GM21786 (cell line): ENCODE measurements around the gene CAPN13.

Experiments used
- ATAC-seq: cut with Tn5 transposase; IDR thresholded peaks from one replicate; pipeline ENCODE4 v1.9.1; 2021; ENCODE audit not compliant: unreplicated experiment

CAPN13 gene

DNA sequence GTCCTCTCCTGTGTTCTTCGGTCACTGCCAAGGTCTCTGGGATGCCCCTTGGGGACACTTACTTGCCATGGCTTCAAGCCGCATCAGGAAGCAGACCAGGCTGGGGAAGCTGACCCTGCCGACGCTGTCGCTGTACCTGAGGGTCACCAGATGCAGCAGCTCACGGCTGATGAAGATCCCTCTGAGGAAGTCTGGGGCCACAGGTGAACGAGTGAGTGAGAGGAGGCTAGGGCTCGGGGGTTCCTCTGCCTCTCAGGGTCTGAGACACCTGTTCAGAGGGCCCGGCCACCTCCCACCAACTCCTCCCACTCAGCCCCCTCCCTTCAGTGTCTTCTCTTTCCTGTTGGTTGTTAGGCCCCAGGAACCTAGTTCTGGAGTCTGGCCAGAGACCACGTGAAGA is 74.9 kb downstream of the CAPN13 start:
- no peak for ATAC-seq

DNA sequence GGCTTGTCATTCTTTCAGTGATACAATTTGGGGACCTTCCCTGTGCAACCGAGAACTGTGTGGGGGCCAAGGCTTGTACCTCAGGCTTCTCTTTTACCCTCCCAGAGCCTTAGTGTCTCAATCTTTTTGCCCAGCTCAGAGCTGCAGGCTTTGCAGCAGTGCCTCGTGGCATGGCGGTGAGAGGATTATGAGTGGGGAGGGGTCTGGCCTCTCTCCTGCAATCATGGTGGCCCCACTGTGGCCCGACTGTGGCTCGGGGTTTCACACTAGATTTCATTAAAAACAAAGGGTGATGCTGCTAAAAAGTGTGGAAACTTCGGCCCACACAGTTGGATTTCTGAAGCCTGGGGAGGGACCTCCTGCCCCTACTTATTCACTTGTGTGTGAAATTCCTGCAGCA is 75.5 kb downstream of the CAPN13 start:
- ATAC-seq: no peak

DNA sequence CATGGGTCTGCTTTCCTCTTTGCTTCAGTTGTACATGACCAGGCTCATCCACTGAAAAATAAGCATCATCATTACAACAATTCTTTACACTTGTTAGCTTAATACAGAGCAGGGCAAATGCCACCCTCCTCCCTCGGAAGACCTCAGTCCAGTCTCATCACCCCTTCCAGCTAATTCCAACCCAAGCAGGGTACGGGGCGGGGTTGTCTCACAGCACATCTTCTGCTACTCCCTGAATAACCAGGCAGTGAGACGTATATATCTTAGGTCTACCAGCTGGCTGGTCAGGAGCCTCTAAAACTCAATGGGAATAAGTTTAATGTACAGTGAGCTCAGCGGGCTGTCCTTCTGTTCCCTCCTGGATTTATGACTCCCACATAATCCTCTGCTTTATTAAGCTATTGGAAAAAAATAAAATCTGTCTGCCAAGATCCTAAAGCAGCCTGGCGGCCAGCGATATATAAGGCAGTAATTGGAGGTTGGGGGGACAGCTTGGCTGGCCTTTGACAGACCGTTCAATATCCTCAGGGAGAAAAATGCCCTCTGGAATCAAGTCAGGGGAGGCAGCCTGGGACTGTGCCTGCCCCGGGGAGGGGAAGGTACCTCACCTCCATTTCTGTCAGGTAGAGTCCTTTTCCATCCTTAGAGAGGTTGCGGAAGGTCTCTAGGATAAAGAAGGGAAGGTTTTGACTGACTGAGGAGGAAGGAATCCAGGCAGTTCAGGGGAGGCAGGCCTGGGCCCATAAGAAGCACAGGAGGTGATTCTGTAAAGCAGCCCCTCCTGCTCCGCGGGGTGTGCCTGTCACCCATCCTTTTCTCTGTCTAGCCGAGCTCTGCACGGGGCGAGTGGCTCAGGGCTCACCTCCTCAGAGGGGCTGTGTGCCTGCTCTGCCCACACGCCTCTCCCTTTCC is 76.3 kb downstream of the CAPN13 start:
- no peak for ATAC-seq

DNA sequence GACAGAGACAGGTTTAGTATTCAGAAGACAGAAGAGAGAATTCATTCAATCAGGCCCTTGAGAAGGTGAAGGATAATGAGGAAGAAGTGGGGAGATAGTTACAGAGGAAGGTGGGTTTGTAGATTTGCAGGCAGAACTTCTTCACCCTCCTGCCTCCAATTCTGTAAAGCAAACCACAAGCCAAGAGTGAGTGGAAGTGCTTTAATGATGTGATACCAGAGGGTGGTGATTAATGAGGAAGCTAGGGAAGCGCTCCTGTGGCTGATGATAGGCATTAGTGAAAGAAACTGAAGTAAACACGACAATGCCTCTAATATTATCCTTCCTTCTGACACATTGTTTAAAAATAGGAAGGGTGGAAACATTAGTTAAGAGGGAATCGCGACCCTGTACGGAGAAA is 78.2 kb downstream of the CAPN13 start:
- ATAC-seq: no peak

DNA sequence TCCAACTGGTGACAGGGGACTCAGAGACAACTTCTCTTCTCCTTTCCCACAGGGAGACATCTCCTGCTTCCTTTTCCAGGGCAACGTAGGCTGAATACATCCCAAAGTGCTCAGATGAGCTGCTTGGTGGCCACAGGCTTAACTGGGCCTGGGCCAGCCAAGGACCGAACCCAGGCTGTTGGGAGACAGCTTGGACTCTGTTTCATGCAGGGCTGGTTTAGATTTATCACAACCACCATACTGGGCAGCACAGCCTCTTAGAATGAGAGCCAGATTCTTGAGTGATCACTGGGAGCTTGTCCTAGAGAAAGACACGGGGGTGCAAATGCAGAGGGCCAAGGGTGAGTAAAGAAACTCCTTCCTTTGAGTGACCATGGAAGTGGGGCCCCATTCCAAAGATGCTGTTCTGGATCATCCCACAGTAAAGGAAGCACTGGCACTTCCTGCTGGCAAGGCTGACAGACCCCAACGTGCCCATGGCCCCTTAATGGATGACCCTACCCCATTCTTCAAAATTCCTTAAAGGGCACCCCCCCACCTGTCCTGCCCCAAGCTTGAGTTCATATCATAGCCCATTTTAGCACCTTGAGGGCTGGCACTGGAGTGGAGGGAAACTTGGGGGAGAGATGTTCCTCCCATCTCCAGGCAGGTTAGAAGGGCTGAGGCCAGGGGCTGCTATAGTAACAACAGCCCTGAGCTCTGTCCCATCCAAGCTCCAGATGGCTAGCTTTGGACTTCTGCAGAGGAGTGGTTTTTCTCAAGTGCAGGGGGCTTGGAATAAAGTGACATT is 84.1 kb downstream of the CAPN13 start:
- no peak for ATAC-seq

DNA sequence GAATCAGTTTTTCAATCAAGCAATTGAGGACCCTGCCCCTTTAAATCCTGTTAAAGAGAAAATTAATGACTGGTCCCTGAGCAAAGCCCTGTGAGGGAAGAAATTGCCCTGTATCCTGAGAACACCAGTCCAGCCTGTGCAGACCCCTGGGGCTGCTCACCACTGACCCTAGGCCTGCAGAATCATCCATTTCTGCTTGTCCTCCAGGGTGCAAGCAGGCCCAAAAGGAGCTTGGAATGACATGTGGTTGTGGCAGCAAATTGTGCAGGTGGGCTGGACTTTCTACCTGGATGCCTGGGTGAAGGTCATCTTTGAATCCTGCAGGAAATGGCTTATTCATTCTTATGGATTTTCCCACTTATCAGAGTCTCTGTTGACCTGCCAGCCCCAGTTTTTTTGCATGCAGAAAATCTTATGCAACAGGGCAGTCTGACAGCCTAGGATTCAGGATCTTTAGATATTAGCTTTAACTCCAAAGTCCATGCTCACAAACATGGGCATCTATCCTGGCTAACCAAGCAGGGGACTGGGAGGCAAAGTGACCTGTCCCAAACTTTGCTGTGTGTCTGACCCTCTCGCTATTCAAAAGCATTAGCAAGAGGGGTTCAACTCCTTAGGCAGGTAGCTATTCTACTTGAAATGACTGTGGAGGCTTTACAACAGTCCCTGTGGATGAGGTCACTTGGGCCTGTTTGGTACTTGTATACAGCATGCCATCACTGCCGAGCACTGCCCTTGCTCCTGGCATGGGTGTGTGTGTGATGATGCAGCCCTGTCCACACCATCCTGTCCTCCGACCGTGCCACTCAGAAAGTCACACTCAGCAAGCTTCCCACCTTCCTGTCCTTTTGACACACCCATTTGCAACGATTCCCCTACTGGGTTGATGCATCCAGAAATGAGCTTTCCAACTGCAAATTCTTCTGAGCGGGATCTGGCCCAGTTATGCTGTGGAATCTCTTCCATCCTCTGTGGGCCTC is 85.3 kb downstream of the CAPN13 start:
- no peak for ATAC-seq

DNA sequence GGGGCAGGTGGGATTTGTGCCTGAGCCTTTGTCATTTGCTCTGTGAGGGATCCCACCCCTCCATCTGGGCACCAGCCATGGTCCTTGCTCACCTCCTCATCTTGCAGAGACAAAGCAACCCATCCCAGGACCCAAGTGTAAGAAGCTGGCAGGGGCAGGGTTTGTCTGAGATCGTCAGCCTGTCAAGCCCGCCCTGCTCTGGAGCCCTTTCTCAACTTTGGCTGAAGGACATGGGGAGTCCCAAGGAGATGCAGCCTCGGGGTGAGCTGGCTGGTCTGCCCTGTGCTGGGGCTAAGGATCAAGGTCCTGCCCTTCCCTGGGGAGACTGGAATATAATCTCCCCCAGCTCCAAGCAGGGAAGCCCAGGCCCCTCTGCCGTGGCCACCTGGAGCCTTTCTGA is 86.0 kb downstream of the CAPN13 start:
- ATAC-seq: no peak

DNA sequence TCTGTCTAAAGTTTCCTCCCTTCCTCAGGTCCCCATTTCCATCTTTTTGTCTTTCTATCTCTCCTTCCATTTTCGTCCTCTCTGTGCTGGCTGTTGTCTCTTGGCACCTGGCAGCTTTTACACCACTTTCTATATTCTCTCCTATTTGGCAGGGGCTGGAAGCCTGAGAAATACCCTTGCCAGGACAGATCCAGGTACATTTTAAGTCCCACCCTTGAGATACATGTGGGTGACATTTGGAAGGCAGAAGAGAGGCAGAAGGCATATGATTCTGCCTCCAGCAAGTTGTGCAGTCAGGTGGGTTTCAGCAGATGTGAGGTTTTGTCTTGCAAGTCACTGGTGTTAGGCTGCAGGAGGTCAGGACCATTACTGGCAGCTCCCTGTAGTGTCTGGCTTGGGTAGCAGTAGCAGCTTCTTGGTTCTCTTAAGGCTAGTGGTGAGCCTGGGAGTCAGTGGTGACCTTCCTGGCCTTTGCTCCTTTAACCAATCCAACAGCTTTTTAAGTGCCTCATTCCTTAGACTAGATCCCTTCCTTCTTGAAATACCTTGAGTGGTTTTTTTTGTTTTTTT is 90.1 kb downstream of the CAPN13 start:
- no peak for ATAC-seq

DNA sequence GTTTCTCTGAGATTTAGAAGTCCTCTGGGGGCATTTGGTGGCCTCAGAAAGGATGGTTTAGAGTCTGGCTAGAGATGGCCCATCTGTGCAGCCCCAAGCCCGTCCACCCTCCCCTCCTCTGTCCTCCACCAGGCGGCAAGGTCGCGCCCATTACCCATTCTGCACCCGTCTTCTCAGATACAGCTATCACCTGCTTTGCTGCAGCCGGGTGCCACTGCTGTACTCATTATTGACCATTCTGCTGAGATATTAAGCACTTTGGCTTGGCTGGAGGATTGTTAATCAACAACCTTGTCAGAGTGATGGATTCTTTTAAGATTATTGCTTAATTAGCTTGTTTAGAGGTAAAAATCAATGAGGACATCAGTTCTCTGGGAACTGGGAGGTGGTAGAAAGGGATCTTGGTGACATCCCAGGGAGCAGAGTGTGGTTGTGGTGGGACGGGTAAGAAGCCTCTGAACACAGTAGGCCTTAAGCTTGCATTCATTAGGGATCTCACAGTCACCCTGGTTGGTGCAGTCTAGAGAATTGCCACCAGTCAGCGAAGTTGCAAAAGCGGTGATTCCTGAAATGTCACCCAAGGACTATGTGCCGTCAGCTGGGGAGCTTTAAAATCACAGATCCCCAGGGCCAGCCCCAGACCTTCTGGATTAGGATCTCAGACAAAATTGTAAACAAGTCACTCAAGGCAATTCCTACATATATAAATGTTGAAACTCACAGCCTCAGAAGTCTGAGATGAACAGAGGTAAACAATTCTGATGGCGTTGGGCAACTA is 90.9 kb downstream of the CAPN13 start:
- ATAC-seq: no peak

DNA sequence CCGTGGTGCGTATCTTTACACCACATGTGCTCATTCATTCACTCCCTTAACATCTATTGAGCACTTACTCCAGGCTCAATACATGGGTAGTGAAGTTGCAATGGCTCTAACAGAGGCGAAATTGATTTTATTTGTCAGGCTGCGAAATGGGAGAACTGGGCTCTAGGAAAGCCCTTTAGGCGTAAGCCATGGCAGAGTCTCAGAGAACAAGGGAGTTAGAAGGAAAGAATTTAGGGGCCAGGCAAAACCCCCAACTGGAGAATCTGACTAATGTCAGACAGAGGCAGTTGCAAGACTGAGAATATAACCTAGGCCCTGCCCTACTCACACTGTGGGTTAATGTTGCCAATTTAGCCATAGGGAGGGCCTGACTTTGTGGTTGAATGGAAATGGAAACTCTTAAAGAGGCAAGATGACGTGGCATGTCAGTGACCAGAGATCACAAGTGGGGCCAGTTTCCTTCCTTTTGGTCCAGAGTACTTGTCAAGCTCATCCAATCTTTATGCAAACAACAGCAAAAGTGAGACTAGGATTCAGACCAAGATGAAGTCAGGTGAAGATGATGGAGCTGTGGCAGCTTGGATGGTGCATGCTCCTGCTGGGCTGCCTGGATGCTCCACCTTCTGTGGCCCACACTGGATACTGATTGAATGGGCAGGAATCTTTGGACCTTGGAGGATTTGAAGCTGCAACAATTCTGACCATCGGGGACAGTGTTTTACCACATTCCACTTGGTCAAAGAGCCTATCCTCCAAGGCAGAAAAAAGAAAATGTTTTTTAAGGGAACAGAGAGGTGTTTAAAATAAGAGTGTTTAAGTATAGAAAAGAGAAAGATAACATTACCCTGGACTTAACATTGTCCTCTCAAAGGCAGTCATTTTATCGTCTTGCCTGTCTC is 92.2 kb downstream of the CAPN13 start:
- ATAC-seq: no peak

DNA sequence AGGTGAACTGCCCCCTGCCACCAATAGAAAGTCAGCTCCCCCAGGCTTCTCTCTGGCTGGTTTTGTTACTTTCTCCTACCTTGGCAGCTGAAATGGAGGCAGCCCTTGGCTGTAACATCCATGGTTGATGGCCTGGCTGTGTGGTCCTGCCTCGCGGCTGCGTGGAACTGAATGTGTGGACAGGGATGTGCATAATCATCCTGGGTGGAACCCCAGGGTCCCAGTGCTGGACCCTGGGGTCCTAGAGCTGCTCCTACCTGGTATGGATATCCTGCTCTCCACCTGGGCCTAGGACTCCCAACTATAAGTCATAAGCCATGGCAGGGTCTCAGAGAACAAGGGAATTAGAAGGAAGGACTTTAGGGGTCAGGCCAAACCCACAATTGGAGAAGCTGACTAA is 93.5 kb downstream of the CAPN13 start:
- no peak for ATAC-seq

DNA sequence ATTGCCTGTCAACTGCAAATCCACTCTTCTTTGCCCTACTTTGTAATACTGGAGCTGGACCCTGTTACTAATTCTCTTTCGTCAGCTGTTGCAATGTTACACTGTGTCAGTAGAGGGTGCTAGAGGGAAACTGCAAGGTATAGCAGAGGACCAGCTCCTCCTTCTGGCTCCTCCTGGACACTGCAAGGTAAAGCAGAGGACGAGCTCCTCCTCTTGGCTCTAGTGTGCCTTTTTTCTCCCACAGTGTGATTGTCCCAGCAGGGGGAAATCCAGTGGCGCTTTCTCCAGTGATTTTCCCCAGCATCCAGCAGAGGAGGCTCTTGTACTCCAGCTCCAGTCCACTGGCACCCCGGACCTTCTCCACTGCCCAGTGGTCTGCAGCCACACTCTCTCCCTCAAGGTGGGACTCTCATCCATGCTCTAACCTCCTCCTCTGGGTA is 95.6 kb downstream of the CAPN13 start:
- peak; percentile 77 for ATAC-seq

DNA sequence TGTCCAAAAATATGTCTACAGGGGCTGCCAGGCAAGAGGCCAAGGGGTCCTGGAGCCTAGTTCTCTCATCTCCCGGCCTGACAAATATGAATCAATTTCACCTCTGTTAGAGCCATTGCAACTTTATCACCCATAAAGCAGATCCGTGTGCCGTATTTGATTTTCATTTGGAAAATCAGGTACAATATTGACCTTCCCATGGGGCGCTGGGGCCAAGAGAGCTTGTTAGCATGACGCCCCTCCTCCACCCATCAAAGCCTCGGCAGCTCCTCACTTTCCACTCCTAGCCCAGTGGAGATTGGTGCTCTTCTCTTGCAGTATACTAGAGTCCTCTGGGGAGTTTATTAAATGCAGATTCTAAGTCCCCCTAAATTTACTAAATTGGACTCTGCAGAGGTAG is 96.8 kb downstream of the CAPN13 start:
- no peak for ATAC-seq

DNA sequence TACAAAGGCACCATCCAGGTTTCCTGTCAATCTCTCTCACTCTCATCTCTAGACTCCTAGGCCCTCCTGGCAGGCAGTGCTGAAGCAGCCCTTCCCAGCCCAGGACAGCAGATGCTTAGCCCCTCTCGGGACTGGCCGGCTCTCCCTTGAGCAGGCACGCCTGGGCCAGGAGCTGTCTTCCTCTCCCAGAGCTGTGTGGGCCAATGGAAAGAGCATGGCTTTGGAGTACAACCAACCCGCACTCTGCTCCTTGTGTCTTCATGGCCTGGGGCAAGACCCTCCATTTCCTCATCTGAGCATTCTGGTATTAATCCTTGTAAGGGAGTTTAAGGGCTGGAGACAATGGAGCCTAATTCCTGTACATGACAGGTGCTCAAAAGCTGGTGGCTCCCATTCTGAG is 97.2 kb downstream of the CAPN13 start:
- ATAC-seq: no peak

DNA sequence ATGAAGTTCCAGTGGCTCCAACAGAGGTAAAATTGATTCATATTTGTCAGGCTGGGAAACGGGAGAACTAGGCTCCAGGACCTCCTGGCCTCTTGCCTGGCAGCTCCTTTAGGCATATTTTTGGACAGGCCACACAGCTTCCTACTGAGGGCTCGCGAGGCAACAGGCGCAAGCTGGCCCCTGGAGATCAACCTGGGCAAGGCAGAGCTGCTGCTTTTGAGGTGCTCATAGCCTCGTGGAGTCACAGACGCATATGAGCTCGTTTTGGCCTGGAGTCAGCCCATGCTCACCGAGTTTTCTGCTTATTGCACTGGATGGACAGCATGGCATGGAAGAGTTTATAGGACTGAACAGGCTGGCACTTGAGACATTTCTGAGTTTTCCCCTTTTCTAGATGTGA is 97.7 kb downstream of the CAPN13 start:
- ATAC-seq: no peak

DNA sequence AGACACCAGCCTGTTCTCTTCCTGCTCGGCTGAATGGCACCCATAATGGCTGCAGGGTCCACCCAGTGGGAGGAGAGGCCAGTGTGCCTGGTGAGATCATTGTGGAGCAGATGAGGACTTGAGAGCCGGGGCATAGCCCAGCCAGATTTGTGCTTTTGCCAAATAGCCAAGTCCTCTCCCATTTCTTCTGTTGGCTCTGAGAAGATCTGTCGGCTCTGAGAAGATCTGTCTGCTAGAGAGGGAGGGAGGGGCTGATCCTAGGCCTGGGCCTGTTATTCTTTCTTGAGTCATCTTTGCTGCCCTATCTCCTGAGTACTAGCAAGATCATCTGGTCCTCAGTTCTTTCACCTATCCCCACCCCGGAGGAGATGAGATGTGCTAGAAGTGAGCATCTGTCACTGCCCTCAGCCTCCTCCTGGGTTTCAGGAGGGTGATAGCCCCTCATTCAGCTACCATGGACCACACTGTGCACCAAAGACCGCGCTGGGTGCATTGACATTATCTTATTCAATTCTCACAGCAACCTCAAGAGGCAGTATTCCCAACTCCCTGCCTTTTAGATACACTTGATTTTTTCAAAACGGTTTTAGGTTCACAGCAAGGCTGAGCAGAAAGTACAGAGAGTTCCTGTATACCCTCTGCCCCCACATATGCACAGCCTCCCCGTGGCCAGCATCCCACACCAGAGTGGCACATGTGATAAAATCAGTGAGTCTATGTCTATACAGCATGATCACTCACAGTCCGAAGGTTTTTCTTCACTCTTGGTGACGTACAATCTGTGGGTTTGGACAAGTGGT is 98.6 kb downstream of the CAPN13 start:
- ATAC-seq: no peak

DNA sequence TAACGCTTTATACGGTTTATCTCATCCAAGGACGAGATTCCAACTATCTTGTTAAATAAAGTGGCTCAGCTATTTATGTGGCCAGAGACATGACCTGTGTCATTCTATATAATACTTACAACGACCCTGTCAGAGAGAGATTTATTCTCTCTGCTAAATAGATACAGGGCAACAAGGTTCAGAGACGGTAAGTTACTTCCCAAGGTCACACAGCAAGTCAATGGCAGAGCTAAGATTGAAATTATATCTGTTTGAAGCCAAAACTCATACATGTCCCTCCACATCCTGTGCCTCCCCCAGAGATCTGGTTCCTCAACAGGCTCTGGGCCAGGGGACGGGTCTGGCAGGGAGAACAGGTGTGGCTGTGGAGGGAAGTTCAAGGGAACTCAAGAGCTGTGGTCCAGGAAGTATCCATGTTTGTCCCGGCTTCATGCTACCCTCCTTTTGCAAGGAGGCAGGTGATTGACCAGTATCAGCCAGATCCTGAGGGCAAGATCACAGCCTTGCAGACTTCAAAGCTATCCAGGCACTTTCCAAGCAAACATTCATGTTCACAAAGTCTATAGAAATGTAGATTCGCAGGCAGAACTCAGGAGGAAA is 99.8 kb downstream of the CAPN13 start:
- no peak for ATAC-seq
